CMK (cell line): ENCODE data around the gene PHKB.
"Not testable (repeated sequence)": the region's sequence is repeated elsewhere in the genome, so short reads cannot be mapped to it uniquely, and the experiment has no call there.

Source experiments
- DNase-seq: peaks from one replicate; pipeline ENCODE4 v3.0.0-alpha.2; 2010; ENCODE audit warnings: low read depth

Gene PHKB

DNA sequence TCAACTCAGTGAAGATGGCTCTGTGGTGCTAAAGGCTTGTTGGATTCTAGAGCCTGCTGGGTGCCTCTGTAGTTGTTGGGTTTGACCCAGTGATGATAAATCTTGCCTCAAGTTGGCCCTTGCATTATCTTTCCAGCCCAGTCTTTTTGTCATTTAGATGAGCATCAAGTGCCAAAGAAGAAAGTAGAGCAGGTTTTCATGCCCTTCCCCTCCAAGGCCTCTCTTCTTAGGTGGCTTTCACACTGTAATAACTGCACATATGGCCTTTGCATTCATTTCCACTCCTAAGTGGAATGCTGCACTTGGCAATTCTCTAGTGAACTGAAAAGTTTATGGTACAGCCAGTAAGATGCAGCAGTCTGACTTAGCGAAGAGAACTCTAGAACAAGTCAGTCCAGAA is 165.1 kb downstream of the PHKB start:
- DNase-seq, result no peak

DNA sequence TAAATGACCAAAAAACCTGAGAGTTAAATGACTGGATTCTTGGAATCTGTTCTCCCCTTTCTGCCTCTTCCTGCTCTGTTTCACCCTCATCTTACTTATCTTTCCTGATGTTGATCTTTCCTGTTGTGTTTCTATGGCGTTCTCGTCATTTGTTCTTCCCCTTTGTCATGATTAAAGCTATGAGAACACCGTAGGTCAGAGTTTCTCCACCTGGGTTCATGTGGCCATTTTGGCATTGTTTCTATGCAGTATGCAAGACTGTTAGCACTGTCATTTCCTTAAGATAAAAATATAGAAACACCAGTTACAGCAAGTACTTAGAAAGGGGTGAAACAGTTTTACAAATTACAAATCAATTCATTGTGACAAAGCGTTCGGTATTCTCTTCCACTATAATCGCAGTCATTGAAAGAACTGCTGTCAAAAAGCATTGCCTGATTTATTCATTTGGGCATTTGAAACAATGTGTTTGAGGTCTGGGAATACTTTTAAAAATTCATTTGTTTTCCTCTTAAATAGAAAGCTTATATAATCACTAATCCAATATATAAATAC is 166.0 kb downstream of the PHKB start:
- no peak for DNase-seq

DNA sequence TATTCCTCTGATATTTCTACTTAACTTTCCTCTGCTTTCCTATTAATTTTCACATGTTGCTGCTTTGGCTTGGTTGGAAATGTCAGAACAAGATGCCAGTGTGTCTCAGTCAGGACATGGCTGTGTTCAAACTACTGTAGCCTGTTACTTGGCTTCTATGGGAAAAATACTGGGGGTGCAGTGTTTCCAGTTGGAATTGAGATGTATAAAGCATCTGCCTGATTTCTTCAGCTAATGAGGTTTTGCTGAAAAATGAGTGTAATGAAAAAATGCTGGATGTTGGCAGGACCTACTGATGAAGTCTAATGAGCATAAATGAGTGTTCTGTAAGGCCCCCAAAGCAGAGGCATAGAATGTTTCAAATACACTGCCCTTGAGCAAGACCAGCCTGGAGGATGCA is 166.6 kb downstream of the PHKB start:
- DNase-seq, result no peak

DNA sequence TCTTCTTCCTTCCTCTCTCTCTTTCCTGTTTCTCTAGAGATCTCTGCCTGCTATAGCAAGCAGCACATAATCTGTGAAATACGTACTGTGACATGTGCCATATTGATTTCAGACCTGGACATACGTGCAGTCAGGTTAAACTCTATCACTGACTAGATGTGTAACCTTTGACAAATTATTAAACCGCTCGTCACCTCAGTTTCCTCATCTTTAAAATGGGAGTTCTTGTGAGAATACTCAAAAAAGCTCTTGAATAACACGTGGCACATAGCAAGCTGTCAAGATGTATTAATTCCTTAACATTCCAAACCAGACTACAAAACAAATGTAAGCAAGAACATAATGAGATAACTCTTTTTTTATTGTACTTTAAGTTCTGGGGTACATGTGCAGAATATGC is 170.0 kb downstream of the PHKB start:
- DNase-seq, result no peak

DNA sequence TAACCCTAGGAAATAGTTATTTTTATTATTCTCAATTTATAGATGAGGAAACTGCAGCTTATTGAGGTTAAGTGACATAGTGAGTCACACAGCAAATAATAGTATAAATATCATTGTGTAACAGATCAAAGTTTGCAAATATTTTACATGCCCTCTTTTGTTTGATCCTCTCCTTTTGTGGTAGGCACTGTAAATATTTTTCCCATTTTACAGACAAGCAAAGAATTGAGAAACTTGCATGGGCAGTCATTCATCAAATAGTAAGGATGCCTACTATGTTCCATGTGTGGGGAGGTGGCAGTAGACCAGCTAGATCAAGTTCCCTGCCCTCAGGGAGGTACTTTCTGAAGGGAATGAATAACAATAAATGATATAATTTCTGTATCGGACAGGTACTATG is 173.0 kb downstream of the PHKB start:
- DNase-seq, result no peak

DNA sequence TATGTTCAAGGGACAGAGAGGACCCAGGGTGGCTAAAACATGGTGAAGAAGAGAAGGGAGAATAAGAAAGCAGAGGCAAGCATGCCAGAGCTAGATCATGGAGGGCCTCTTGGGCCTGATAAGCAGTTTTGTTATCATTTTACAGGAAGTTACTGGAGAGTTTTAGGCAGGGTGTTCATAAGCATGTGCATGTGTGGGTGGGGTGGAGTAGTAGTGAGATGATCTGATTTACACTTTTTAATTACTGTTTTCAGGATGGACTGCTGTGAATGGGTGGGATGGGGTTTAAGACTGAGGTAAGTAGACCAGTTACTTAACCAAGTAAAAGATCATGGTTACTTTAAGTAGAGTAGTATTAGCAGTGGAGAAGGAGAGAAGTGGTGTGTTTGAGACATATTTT is 173.6 kb downstream of the PHKB start:
- DNase-seq, result no peak

DNA sequence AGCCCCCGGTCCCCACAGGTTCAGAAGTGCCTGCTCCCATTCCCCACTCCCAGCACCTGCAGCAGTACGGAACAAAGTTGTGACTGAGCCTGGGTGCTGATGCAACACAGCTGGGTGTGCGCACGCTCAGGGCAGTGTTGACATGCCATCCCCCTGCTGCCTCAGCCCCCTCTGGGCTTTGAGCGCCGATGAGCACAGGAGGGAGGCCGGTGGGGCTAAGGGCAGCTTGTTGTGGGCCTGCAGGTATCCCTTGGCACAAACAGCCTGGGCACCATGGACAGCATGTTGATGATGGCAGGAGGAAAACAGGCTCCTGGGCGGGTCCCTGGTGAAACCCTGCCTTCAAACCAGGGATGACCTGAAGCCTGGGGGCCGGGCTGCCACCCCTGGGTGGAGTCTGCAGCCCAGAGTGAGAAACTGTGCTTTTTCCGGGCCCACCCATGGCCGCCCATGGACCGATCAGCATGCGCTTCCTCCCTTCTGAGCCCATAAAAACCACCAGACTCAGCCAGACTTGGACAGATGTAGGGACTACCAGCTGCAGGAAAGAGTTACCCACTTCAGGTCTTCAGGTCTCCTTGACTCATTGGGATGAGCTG is 175.5 kb downstream of the PHKB start:
- DNase-seq, result no peak

DNA sequence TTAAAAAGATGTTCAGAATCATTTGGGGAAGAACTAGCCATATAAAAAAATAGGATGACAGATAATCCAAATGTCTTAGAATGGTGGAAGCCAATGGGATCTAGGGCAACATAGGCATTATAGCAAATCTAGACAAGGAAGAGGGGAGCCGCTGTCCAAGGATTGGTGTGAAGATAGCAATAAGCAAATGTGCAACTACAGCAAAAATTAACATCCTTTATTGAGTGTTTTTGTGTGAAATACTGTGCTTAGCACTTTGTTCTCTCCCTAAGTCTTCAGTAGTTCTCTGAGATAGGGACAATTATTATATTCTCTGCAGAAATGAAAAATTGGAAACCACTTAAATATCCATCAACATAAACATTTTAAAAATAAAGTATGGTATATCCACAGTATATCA is 177.0 kb downstream of the PHKB start:
- no peak for DNase-seq

DNA sequence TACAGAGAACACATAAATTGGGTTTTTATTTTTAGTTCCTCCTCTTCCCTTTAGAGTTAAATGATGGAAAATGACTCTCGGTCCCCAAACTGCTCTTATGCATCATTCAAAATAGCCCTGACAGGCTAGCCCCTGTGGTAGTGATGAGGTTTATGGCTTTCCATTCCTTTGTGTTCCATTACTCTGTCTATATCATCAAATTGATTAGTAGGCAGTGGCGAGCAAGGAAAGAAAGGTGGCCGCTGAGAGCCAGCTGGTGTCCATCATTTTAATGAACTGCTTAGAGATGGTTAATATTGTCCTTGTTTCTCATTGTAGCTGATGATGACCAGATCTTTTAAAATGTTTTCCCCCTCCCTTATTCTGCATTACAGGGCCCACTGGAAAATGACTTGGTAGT is 179.5 kb downstream of the PHKB start:
- DNase-seq, result no peak

DNA sequence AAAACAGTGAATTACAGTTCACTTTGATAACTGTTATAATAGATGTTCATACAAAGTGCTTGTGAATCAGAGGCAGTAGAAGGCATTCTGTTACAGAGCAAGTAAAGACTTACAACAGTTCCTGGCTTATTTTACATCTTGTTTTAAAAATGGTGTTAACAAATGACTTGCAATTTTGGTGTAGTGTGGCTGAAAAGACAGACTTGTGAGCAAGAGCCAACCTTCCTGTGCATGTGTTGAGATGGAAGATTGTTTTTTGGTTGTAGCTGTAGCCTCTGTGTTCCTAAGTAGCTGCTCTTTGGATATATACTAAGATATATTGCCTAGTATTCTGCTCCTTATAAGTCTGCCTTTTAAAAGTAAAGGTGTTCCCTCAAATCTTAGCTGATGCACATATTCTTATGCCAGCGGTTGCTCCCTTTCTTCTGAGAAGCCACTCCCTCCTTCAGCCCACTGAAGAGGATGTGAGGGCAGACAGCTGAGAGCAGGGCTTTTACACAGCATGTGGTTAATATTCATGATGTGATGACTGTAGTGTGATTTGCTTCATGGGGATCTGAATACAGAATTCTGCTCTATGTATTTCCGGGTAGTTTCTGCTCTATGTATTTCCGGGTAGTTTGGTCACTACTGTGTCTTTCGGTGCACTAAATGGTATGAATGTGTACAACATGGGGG is 182.3 kb downstream of the PHKB start:
- no peak for DNase-seq

DNA sequence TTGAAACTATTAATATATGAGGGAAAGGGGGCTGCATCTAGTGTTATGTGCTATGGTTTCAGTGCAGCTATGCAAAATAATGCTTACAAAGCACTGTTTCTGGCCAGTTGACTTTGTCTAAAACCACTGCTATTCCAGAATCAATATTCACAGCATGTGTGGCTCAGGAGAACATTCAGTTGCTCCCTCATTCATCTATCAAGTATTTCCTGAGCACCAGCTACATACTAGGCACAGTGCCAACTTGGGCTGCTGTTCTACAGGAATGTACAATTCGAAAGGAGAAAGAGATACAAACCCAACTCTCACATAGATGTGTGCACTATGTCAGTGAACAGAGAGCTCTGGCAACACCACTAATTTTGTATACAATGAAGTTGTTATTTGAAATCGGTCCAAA is 183.0 kb downstream of the PHKB start:
- DNase-seq, result no peak

DNA sequence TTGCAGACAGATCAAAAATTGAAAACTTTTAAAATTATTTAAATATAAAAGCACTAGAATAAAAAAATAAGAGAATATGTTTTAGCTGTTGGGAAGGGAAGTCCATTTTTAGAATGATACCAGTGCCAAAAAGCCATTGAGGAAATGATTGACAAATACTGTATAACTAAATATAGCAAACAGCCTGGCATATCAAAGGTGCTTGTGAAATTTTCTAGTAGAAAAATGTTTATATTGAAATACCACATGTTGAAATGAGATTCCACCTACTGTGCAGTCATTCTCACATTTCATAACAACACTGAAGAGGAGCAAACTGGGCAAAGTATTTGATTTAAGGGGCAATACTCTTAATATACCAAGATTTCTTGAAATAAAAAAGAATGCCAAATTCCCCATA is 183.5 kb downstream of the PHKB start:
- no peak for DNase-seq

DNA sequence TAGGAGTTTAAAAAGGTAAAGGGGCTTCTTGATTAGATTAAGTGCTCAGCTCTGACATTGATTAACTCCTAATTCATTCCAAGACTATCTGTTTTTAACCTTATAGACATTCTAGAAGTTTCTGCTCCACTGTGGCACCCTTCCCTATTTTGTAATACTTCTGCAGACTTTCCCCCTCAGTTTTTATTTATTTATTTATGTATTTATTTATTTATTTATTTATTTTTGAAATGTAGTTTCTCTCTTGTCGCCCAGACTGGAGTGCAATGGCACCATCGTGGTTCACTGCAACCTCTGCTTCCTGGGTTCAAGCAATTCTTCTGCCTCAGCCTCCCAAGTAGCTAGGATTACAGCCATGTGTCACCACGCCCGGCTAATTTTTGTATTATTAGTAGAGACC is 185.8 kb downstream of the PHKB start:
- DNase-seq, result no peak

DNA sequence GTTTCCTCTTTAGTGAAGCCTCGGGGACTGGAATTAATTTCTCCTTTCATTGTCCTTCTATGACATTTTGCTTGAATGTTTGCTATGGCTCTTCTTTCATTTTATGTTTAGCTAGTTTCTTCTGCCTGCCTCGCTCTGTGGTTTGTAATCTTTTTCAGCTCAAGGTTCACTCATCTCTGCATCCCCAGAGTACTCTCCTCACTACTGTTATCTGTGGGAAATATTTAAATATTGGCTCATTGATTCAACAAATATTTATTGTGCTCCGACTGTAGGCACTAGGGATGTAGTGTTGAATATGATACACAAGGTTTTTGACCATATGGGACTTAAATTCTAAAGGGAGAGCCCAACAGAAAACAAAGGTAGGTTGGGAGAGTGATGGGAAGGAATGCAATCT is 195.9 kb downstream of the PHKB start:
- no peak for DNase-seq

DNA sequence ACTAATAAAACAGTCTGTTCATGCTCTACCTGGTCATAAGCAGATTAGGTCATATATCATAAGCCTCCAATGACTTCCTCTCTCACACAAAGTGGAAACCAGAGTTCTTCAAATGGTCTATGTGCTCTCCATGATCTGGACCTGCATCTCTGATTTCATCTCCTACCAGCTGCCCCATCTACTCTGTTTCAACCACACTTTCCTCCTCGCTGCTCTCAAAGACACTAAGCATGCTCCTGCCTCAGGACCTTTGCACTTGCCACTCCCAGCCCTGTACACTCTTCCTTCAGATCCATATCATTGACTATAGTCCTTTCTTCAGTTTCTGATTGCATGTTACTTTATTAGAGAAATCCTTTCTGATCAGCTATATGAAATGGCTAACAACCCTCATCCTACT is 196.8 kb downstream of the PHKB start:
- DNase-seq, result no peak

DNA sequence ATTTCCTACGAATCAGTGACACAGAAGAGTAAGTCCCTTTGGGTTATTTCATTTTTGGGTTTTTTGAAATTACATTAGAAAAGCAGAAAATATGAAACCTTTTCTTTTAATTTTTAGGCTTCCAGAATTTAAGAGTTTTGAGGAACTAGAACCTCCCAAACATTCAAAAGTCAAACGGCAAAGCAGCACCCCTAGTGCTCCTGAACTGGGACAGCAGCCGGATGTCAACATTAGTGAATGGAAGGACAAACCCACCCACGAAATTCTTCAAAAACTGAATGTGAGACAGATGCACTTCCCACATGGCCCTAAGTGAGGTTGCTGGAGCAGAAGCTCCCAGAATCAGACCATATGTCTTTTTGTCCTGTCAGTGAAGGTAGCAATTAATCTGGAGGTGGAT is 199.4 kb downstream of the PHKB start:
- no peak for DNase-seq

DNA sequence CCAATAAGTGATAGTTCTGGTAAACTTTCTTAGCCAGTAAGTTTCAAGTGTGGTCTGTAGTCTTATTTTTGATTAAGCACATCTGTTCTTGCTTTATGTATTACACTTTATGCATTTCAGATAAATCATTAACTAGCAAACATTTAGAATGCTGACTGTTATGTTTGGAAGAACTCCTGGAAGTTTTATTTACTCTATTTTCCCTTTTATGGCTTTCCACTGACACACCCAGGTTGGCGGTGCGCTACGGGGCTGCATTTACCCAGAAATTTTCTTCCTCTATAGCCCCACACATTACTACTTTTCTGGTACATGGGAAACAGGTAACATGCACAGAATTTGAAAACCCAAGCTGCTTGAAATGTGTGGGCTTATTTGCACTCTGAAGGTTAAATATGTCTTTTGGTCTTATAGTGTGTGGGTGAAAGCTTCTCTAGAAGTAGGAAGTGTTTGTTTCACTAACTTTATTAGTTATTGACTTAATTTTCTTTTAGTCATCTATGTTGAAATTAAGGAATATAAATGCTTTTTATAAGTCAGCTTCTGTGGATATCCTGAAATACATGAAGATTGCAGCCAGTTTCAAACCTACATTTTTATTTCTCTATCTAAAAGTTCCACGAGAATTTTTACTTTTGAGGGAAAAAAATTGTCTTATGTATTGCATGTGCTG is 203.7 kb downstream of the PHKB start:
- no peak for DNase-seq

DNA sequence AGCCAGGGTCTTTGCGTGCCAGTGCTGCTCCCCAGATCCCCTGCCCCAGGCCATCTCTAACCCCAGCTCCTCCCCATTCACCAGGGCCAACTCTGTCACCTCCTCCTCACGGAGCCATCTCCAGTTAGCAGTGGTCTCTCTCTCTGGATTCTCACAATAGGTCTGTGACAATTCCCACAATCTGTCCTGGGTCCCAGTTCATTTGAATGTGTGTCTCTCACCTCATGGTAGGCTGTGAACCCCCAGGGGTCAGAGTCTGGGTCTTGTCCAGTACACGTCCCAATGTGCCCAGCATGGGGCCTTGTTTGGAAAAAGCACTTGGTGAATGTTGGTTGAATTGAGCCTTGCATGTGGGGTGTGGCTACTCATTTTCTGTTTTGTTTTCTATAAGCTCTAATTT is 205.3 kb downstream of the PHKB start:
- DNase-seq, result no peak

DNA sequence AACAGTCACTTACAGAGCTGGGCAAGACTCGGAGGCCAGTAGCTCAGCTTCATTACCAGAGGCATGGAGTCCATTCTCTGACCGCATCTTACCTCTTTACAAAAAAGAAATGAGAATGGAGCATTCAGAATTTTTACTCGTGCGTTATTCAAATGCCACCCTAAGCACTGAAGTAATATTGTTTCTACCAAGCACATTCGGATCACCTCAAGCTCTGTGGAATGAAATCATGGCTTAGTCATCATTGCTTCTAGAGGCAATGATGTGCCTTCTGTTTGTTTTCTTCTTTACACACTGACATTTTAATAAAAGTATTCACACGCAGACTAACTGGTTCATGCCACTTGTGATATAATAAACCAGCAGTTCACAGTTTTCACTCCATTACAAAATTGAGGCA is 206.8 kb downstream of the PHKB start:
- DNase-seq, result no peak

DNA sequence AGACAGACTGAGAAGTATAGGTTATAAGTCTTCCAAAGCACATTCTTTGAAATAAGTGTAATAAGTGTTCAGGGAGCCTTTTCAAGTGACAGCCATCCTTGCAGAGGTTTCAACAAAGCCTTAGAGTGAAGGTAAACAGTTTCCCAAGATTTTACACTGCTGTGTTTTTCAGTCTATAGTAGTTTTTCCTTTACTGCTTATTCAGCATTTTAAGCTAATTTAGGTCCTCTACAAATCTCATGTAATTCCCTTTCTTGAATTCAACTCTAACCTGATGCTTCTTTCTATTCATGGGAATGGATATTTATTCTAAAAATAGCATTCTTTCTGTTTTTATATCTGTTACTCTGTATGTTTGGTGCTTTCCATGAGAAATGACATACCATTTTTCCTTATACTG is 211.3 kb downstream of the PHKB start:
- no peak for DNase-seq

DNA sequence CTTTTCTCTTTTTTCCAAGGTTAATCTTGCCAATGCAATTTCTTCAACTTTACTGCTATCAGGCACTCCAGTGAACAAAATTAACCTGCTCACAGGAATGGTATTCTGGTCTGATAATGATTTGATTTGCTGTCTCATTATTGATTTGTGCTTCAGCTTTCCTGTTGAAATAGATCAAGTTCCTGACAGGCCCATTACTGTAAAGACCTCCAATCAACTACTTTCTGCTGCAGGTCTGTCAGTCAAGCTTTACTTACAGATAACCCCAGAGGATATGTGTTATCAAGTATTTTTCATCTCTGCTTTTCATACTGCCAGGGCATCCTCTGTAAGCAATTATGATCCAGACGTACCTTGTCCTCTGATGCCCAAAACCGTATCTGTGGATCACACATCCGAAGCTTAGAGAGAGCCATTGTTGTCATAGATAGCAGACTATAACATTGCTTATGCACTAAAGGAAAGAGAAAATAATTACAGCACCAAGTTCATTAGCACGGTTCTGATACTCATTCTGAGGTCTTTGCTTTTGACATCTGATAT is 215.6 kb downstream of the PHKB start:
- DNase-seq, result no peak

DNA sequence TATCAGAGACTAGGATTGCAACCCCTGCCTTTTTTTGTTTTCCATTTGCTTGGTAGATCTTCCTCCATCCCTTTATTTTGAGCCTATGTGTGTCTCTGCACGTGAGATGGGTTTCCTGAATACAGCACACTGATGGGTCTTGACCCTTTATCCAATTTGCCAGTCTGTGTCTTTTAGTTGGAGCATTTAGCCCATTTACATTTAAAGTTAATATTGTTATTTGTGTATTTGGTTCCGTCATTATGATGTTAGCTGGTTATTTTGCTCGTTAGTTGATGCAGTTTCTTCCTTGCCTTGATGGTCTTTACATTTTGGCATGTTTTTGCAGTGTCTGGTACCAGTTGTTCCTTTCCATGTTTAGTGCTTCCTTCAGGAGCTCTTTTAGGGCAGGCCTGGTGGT is 220.4 kb downstream of the PHKB start:
- not testable (repeated sequence) for DNase-seq

DNA sequence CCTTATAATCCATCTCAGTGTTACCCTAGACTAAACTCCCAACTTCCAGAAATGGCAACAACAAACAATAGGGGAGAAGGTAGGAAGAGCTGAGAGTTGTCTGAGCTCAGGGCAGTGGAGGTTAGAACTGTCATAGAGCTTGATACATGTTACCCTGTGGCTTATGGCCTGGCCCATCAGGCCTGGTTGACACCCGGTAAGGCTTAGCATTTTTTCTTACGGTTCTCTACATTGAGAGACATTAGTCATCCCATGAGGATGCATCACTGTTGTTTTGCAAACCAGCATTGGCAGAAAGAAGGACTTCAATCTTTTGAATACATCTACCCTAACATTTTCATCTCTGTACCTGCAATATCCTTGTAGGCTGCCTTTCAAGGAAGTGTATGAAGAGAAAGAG is 226.6 kb downstream of the PHKB start:
- DNase-seq, result no peak
